ENCODE data around the gene ARHGEF28.

ARHGEF28 gene

DNA sequence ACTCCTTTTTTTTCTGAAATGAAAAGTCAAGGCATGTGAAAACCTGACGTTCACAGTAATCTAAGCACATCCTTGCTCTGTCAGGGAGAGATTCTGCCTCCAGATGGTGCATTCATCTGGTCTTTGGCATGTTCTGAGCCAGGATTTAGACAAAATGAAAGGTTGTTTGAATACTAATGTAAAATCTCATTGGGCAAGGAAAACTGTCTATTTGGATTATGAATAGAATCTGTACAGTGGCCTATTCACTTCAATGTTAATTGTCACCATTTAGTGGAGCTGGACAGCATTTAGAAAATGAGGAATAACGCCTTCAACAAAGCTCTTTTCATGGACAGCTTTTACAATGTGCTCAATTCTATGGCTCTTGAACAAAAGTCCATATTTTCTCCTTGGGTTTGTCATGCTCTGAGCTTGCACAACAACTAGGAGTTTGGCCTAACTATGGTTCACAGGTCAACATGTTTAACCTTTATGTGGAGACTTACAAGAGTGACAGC, 28.9 kb downstream of the ARHGEF28 start:
- DNase-seq: no peak

DNA sequence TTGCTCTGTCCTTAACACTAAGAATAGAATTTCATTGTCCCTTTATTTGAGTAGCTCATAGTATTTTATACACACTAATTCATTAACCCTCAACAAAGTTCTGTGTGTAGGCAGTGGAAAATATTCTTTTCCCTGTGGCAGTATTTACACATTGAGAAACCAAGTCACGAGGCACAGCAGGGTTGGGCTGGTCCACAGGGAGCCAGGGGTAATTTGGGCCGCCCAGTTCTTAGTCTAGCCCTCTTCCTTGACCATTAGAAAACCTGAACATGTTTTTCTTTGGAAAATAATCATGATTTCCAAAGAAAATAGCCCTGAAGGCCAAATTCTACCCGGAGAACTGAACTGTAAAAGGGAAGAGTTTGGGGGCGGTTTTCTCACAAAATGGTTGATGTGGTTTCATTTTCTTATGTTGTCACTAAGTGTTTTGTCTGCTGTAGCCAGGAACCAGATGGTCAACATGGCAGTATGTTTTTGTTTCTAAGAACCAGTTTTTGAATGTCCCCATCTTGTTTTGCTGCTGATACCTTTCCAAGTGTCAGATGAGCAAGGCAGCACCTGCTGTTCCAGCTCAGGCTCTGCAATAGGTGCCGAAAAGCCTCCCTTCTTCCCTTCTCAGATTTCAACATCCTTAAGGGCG, 29.6 kb downstream of the ARHGEF28 start:
- DNase-seq: no peak

DNA sequence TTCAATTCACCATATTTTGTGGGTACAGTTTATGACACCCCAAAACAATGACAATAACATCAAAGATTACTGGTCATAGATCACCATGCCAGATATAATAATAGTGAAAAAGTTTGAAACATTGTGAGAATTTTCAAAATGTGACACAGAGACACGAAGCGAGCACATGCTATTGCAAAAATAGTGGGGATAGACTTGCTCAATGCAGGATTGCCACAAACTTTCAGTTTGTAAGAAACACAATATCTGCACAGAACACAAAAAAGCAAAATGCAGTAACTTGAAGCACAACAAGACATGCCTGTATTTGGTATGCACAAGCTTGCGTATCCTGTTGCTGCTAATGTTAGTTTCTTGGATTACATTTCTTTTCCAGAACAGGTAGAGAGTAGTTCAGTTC, 35.8 kb downstream of the ARHGEF28 start:
- DNase-seq: no peak

DNA sequence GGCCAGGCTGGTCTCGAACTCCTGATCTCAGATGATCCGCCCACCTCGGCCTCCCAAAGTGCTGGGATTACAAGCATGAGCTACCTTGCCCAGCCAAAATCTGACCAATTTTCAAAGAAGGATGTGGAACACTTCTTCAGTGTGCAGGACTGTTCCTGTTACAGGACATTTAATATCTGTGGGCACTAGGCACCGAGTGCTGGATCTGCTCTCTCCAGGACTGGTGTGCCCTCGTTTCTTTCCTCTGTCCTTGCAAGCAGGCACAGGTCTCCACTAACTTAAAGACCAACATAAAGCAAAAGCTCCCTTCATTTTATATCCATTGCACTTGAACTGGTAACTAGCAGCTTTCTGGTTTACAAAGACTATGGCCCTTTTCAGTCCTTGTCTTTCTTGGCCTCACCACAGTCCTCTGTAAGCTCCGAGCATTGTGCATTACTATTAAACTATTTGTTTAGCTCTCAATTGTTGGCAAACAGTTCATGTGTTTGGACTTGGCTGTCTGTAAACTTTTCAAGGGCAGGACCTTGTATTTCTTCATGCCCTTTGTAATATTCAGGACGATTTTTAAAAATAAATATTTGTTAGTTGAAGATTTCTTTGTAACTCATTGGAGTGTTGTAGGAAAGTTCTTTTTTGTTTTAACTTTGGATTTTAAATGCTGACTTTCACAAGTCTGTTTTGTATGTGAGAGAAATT, 37.3 kb downstream of the ARHGEF28 start:
- DNase-seq: no peak

DNA sequence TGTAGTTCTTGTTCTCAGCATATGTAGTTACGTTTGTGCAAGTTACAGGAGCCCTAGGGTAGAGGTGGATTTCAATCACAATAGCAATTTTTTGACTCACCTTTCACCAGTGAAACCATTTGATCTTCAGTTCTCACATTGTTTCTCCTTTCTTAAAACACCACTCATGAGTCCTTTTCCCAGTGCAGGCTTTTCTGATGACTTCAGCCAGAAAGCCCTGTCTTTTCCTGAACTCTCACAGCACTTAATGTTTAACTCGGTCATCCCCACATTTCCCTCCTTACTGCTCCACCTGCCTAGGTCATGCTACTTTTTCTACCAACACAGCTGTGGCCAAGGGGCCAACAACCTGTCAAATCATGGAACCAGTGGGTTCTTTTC, 37.9 kb downstream of the ARHGEF28 start:
- no peak for DNase-seq

DNA sequence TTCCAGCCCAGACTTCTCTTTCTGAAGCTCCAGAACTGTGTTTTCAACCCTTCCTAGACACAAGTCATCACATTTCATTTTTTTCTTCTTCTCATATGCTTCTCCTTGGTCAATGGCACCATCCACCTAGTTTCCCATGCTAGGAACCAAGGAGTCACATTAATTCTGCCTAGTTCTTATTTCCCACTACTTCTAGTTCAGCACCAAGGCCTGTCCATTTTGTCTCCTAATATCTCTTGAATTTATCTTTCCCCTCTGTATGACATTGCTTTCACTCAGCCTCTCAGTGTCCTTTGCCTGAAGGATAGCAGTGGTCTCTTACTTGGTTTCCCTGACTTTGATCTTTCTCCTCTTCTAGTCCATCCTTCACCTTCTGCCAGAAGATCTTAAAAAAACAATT, 38.8 kb downstream of the ARHGEF28 start:
- DNase-seq: no peak

DNA sequence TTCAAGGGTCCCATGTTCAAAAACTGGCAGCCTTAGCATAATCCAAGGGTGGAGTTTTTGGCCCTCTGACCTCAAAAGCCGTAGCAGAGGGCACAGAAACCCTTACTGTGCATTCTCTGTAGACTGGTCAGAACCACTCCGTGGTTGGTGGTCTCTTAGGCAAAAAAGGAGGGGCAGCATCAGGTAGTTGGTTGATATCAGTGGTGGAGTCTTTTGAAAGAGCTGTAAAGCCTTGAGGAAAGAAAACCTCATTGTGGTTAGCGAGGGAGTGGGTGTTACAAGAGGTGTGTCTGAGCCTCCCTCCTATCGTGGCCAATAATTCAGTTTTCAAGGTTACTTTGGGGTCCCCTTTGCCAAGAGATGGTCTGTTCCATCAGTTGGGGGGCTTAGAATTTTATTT, 40.9 kb downstream of the ARHGEF28 start:
- no peak for DNase-seq

DNA sequence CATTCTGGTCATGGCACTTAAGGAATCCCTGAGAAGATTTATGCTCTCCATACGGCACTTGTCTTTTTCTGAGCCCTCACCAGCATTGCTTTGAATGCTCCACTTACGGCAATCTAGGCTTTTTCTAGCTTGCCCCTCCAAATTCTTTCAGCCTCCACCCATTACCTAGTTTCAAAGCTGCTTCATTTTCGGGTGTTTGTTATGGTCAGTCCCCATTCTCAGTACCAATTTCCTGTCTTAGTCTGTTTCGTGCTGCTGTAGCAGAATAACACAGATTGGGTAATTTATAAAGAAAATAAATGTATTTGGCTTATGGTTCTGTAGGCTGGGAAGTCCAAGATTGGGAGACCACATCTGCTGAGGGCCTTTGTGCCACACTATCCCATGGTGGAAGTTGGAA, 42.0 kb downstream of the ARHGEF28 start:
- no peak for DNase-seq

DNA sequence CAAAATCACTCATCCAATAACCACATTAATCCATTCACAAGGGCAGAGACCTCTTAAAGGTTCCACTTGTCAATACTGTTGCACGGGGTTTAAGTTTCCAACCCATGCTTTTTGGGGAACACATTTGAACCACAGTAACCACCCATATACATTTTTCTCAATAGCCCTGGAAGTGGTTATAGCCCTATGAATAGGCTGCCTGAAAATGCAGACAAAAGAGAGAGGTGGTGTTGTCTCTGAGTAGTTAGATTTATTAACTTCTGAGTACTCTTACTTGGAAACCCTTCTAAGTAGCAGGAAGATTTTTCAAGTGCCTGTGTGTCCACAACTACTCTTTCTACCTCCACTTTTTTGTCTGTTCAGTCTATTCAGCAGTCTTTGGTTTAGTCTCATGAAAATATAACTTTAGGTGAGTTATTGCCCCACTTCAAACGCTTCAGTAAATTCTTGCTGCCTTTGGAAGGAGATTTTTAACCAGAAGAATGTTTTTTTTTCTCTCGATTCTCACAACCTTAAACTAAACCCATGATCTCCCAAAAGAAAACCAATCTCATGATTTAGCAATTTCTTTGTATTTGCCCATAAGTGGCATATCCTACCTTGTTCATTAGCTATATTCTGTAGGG, 42.6 kb downstream of the ARHGEF28 start:
- no peak for DNase-seq

DNA sequence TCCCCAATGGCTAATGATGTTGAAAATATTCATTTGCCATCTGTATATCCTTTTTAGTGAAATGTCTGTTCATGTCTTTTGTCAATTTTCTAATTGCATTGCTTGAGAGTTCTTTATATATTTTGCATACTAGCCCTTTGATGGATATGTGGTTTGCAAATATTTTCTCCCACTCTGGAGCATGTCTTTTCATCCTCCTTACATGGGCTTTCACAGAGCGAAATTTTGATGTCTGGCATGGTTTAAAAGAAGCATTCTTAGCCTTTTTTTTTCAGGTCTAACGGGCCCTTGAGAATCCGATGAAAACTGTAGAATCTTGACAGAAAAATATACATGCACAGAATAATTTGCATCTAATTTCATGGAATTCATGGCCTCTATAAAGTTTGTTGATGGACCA, 44.7 kb downstream of the ARHGEF28 start:
- DNase-seq: no peak

DNA sequence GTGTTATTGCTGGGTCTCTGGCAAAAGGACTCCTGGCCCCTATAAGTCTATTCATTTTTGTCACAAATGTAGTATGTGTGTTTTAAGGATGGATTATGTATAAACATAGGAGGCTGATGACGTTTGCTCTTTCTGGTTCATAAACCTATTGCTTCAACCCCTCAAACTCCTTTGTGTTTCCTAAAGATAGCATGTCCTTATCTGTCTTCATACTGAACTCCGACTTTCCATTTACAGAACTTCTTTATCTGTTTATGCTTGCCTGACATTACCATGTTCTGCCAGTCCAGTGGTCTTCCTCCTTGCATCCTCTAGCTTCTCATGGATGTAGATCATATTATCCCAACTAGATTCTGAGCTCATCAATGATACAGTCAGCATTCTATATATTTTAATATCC, 46.1 kb downstream of the ARHGEF28 start:
- DNase-seq: no peak

DNA sequence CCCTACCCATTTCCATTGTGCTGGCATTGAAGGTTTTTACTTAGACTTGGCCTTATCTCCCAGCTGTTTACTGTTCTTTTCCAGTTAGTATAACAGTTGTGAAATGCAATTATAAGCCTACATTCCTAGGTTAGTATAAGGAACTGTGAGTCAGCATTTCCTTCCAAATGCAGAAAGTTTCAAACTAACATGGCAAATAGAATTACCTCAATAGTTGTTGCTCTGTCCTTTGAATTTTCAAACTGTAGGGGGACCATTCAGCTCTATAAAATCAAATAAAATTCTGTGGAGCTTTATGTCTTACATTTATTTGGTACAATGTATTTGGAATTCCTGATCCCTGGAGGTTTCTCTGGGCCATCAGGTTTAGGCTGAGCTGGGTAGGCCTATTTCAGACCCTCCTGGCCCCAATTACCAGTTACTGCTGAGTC, 47.2 kb downstream of the ARHGEF28 start:
- DNase-seq: no peak

DNA sequence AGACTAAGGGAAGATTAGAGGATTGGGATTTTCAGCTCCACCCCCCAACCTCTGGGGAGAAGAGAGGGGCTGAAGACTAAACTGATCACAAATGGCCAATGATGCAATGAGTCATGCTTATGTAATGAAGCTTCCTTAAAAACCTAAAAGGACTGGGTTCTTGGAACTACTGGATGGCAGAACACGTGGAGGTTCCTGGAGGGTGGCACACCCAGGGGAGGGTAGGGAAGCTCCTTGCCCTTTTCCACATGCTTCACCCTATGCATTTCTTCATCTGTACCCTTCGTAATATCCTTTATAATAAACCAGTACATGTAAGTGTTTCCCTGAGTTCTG, 48.6 kb downstream of the ARHGEF28 start:
- DNase-seq: no peak

DNA sequence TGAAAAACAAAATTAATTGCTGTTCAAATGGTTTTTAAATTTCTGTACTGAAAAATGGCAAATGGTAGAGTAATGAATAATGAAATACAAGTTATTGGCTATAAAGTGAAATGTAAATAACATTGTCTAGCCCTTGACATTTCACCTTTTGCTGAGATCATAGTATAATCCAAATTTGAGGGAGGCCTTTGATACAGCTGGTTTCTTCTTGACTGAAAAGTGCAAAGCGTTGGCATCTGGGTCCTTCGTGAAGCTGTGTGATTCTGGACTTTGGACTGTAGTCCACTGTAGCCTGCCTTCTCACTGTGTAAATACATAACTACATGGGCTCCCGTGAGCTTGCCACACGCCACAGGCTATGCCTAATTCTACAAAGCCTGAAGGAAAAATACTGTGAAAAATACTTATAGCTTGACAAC, 52.3 kb downstream of the ARHGEF28 start:
- no peak for DNase-seq

DNA sequence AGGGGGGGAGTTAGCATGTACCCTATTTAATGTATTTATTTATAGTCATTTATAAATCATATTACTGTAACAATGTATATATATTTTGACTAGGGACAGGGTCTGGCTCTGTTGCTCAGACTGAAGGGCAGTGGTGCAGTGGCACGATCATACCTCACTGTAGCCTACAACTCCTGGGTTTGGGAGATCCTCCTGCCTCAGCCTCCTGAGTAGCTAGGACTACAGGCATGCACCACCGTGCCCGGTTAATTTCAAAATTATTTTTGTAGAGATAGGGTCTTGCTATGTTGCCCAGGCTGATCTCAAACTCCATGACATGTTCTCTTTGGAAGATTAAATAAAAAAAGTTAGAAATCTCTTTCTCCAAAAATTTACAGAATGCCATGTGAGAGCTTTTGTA, 52.8 kb downstream of the ARHGEF28 start:
- DNase-seq: no peak

DNA sequence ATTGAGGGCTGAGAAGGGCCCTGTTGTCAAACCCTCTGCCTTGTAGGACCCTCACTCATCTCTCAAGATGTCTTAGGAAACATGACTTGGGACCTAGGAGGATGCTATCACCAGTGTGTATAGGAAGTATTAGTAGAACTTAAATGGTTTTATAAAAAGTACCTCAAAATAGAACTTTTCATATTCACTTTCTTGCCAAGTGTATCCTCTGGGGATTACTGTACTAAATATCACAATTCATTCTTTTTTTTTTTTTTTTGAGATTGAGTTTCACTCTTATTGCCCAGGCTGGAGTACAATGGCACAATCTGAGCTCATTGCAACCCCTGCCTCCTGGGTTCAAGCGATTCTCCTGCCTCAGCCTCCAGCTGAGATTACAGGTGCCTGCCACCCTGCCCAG, 56.2 kb downstream of the ARHGEF28 start:
- DNase-seq: no peak

DNA sequence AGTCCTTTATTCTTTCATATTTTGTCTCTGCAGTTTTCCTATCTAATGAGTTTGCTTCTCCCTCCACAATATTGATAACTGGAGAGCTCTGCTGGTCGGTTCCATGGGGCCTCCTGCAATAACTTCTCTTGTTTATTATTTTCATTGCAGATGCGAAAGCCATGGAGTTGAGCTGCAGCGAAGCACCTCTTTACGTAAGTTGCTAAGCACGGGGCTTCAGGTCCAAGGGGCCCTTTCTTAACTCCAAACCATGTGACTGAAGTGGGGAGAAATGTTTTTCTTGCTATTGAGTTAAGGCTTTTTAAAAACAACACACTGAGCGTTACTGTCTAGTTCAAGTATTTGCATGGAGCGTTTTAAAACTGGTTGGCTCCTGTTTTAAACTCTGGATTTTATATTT, 58.7 kb downstream of the ARHGEF28 start:
- no peak for DNase-seq

DNA sequence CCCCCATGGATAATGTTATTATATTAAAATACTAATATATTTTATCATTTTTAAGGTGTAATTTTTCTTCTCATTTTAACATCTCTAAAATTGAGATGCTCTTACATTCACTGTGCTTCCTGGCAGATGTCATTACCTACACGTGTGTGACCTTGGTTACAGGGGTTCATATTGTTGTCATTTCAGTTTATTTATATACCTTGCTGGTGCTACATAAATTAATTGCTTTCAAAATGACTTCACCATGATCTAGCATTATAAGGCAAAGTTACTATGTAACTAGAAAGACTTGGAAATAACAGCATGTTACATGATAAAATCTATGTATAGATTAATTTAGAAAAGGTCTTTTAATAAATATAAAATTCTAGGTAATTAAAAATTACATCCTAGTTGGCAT, 60.9 kb downstream of the ARHGEF28 start:
- DNase-seq: no peak

DNA sequence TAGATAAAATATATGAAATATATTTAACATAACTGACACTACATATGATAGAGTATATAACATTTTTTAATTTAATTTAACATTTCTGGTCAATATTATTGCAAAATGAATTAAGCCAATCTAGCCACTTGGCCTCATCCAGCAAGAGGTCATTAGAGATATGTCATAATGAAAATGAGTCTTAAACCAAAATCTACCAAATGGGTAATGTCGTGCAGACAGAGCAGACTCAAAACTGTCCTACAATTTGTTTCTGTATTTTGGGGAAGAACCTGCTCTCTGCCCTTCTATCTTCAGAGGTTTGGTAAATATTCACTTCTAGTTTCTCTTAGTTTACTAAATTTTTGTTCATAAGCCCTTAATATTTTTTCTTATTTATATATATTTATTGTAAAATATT, 61.4 kb downstream of the ARHGEF28 start:
- DNase-seq: no peak

DNA sequence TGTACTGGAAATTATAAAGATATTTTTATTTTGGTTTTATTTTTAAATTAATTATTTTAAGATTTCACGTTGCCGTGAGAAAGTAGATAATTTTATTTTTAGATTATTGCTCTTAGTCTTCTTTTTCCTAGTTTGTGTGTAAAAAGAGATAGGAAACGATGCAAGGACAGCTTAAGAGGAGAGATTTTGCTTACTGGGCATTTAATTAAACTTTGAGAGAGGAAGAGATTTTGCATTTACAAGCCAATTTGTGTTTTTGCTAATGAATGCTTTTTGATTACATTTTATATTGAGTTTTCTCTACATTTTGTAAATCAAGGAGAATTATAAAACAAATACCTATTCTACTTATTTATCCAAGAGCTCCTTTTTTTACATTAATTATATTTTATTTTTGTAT, 64.0 kb downstream of the ARHGEF28 start:
- no peak for DNase-seq

DNA sequence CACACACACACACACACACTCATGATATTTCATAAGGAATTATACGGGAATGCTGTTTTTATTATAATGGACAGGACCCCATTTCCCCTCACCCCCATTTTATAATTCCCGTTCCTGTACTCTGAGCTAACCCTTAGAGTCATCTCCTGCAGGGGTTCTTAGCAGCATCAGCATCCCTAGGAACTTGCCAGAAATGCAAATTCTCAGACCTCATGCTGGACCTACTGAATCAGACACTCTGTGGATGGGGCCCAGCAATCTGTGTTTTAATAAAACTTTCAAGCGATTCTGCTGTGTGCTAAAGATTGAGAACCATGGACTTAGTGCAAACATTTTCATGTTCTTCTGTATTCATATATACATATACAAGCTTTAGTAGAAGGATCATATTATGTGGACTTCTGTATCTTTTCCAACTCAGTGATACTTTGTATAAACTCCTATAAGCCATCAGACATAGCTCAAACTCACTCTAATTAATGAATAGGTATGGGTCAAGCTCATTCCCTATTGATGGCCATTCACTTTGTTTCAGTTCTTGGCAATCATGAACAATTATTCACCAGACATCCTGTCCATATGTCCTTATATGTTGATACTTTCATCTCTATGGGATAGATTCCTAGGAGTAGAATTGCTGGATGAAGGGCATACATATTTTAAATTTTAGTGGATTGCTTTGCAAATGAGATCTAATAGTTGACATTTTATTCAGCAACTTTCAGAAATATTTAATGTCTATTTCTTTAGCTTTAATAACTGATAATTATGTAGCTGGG, 65.5 kb downstream of the ARHGEF28 start:
- no peak for DNase-seq

DNA sequence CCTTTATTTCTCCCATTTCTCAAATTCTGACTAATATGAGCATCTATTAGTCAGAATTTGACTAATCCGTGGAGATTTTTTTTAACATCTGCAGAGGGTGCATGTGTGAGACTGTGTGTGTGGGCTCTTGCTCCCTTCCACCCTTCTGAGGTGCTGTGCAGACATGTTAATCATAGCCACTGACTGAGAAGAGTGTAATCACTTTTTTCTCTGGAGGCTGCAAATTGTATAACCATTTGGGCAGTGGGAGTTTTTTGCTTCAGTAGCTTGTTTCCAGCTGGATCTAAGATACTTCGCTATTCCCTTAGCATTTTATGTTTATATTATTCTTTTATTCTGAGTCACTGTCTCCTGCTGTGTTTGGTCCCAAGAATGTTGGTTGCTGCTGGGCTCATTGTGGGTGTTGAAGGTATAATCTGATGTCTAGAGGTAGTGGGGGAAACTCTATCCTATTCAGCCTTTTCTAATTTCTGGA, 66.2 kb downstream of the ARHGEF28 start:
- no peak for DNase-seq

DNA sequence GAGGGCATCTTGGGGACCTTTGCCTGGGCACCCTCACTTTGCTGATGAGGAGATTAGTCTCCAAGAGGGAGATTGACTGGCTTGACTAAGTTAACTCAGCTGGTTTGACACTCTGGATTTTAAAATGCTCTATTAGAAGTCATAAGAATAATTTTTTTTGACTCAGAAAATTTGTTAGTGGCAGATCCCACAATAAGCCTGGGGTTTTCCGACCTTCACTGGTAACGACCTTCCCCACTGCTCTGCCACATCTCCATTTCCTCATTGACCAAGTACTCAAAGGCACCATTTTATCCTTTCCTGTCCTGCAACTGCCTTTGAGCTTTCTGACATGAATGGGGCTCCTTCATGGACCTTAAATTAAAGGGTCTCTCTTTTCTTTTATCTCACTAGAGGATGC, 67.0 kb downstream of the ARHGEF28 start:
- DNase-seq: no peak
